SK-N-SH treated with all-trans-retinoic acid at 6 μM for 48 hours (cell line): Measurements from ENCODE around the gene TAF11L11.
"Not testable (repeated sequence)": the region's sequence is repeated elsewhere in the genome, so short reads cannot be mapped to it uniquely, and the experiment has no call there.

Source experiments
- ARNTL ChIP-seq: fragments of 450-650 bp; formaldehyde crosslinking; IDR thresholded peaks from 2 replicates; pipeline ENCODE4 v1.5.0; 2020; ENCODE audit warnings: low read depth, mild to moderate bottlenecking, moderate library complexity, borderline replicate concordance
- CSDC2 ChIP-seq: fragments of 250-450 bp; sonication (Bioruptor Pico); IDR thresholded peaks from 2 replicates; pipeline ENCODE4 v1.5.0; 2020; ENCODE audit warnings: mild to moderate bottlenecking, moderate library complexity
- ESRRG ChIP-seq: fragments of 250-450 bp; sonication (Bioruptor Pico); IDR thresholded peaks from 2 replicates; pipeline ENCODE4 v1.6.1; 2021; ENCODE audit warnings: mild to moderate bottlenecking
- RARB ChIP-seq: fragments of 250-450 bp; sonication (Bioruptor Pico); IDR thresholded peaks from 2 replicates; pipeline ENCODE4 v1.8.0; 2021; ENCODE audit warnings: mild to moderate bottlenecking, moderate library complexity
- ZC3H10 ChIP-seq: fragments of 250-450 bp; sonication (Bioruptor Pico); IDR thresholded peaks from 2 replicates; pipeline ENCODE4 v1.5.1; 2021; ENCODE audit warnings: mild to moderate bottlenecking, moderate library complexity
- ZNF565 ChIP-seq: fragments of 450-650 bp; formaldehyde crosslinking; conservative IDR thresholded peaks from 2 replicates; pipeline ENCODE4 v1.5.0; 2020; ENCODE audit warnings: low read depth, mild to moderate bottlenecking, moderate library complexity
- TF ChIP-seq, protein P1 (sequence below): fragments of 250-450 bp; sonication (Bioruptor Pico); IDR thresholded peaks from 2 replicates; pipeline ENCODE4 v1.5.0; 2020; ENCODE audit warnings: mild to moderate bottlenecking, moderate library complexity
- TF ChIP-seq, protein P2 (sequence below): fragments of 250-450 bp; sonication (Bioruptor Pico); IDR thresholded peaks from 2 replicates; pipeline ENCODE4 v1.8.0; 2021; ENCODE audit warnings: low read depth, mild to moderate bottlenecking, moderate library complexity, borderline replicate concordance

DNA sequence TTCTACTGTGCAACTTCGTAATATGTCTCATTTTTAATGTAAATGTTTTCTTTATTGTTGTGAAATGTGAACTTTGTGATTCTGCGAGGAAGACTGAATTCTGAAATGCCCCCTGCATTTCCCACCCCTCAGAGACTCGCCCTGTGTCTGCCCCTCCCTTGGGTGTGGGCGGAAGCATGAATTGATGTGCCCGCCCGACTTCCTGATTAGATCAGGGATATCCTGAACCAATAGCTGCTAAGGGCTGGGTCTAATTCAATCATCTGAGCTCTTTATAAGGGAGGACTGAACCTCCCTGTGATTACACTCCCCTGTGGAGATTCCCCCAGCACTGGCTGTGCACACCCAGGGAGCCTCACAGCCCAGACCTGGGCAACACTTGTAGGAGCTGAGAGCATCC lies at the start of gene TAF11L11:
- TF ChIP-seq ZNF565; RARB; CSDC2; ARNTL (CRISPR knock-in tag); ZC3H10 (CRISPR knock-in tag); ESRRG (CRISPR knock-in tag): not testable (repeated sequence)
- TF ChIP-seq, protein P1, sequence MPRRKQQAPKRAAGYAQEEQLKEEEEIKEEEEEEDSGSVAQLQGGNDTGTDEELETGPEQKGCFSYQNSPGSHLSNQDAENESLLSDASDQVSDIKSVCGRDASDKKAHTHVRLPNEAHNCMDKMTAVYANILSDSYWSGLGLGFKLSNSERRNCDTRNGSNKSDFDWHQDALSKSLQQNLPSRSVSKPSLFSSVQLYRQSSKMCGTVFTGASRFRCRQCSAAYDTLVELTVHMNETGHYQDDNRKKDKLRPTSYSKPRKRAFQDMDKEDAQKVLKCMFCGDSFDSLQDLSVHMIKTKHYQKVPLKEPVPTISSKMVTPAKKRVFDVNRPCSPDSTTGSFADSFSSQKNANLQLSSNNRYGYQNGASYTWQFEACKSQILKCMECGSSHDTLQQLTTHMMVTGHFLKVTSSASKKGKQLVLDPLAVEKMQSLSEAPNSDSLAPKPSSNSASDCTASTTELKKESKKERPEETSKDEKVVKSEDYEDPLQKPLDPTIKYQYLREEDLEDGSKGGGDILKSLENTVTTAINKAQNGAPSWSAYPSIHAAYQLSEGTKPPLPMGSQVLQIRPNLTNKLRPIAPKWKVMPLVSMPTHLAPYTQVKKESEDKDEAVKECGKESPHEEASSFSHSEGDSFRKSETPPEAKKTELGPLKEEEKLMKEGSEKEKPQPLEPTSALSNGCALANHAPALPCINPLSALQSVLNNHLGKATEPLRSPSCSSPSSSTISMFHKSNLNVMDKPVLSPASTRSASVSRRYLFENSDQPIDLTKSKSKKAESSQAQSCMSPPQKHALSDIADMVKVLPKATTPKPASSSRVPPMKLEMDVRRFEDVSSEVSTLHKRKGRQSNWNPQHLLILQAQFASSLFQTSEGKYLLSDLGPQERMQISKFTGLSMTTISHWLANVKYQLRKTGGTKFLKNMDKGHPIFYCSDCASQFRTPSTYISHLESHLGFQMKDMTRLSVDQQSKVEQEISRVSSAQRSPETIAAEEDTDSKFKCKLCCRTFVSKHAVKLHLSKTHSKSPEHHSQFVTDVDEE (CRISPR knock-in tag), result not testable (repeated sequence)
- TF ChIP-seq, protein P2, sequence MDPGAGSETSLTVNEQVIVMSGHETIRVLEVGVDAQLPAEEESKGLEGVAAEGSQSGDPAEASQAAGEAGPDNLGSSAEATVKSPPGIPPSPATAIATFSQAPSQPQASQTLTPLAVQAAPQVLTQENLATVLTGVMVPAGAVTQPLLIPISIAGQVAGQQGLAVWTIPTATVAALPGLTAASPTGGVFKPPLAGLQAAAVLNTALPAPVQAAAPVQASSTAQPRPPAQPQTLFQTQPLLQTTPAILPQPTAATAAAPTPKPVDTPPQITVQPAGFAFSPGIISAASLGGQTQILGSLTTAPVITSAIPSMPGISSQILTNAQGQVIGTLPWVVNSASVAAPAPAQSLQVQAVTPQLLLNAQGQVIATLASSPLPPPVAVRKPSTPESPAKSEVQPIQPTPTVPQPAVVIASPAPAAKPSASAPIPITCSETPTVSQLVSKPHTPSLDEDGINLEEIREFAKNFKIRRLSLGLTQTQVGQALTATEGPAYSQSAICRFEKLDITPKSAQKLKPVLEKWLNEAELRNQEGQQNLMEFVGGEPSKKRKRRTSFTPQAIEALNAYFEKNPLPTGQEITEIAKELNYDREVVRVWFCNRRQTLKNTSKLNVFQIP (CRISPR knock-in tag), result not testable (repeated sequence)
